GM12878 (cell line): ENCODE data around the gene CHKA. TPM values are rescaled to one million over a fixed set of nuclear protein-coding genes. Genes with fewer than 3 reads are reported as not detected.

Experiments used
- ATAC-seq: fragments of 200-7000 bp; cut with Tn5 transposase; 3 replicates; pipeline ENCODE4 v1.9.1; 2020; ENCODE audit warnings: mild to moderate bottlenecking, moderate library complexity
- BruUV-seq: library from RNA; stranded (reverse); fragments of 400-500 nt; replicated peaks from 2 replicates; lab custom pipeline; 2021; lab: Mats Ljungman, UMichigan
- CTCF ChIA-PET: fragments of 300-600 bp; sonication (Branson Sonifier 250); formaldehyde crosslinking; extraction: SDS; loops from one replicate; lab custom pipeline; 2021; ENCODE audit warnings: inconsistent platforms; lab: Yijun Ruan, JAX
- POLR2A ChIA-PET: fragments of 350-600 bp; formaldehyde crosslinking; extraction: SDS; loops from one replicate; lab custom pipeline; 2021; ENCODE audit warnings: inconsistent platforms; lab: Charles Lee
- RAD21 ChIA-PET: fragments of 300-600 bp; sonication (Branson Sonifier 250); formaldehyde crosslinking; loops from one replicate; lab custom pipeline; 2023; ENCODE audit warnings: antibody characterized with exemption; ENCODE audit not compliant: unreplicated experiment; lab: Charles Lee
- SMC1A ChIA-PET: fragments of 300-600 bp; sonication (Branson Sonifier 250); formaldehyde crosslinking; loops from one replicate; lab custom pipeline; 2023; ENCODE audit not compliant: unreplicated experiment, uncharacterized antibody; lab: Charles Lee
- DNase-seq: peaks from one replicate; pipeline ENCODE4 v3.0.0-alpha.2; 2011; ENCODE audit warnings: low read depth, low spot score
- FAIRE-seq: peaks from 3 replicates; lab custom pipeline; 2011; peaks lifted over from hg19 to GRCh38; lab: Jason Lieb, UNC
- H2AFZ ChIP-seq: 2 replicates; pipeline ENCODE4 v1.6.0; 2011; ENCODE audit warnings: low read depth, low read length, control low read depth; ENCODE audit not compliant: control insufficient read depth
- H3K27ac ChIP-seq: 2 replicates; pipeline ENCODE4 v1.5.1; 2011; ENCODE audit warnings: control low read depth; ENCODE audit not compliant: control insufficient read depth, insufficient read depth
- H3K27me3 ChIP-seq, 2 experiments: replicated peaks in 1 of 2; 2 replicates each; pipeline versions ENCODE4 v1.6.0 to v1.6.1; 2011; ENCODE audit warnings: low read length in 1 of 2; ENCODE audit not compliant: control insufficient read depth in 2 of 2, insufficient read depth in 2 of 2
- H3K36me3 ChIP-seq, 2 experiments: 2 replicates each; pipeline ENCODE4 v1.5.1; 2011; ENCODE audit warnings: low read length in 1 of 2; ENCODE audit not compliant: control insufficient read depth in 2 of 2, insufficient read depth in 2 of 2
- H3K4me1 ChIP-seq: 2 replicates; pipeline ENCODE4 v1.6.1; 2011; ENCODE audit warnings: mild to moderate bottlenecking, low read length, moderate library complexity, mixed read lengths; ENCODE audit not compliant: control insufficient read depth, insufficient read depth
- H3K4me2 ChIP-seq: 2 replicates; pipeline ENCODE4 v1.6.0; 2011; ENCODE audit warnings: control low read depth; ENCODE audit not compliant: control insufficient read depth, insufficient read depth
- H3K4me3 ChIP-seq: fragments of 200-600 bp; sonication (generic); 2 replicates; pipeline ENCODE4 v1.5.1; 2016
- H3K79me2 ChIP-seq: 2 replicates; pipeline ENCODE4 v1.6.0; 2011; ENCODE audit warnings: low read length; ENCODE audit not compliant: control insufficient read depth, insufficient read depth
- H3K9ac ChIP-seq: 2 replicates; pipeline ENCODE4 v1.8.0; 2011; ENCODE audit warnings: low read length, control low read depth, mixed read lengths; ENCODE audit not compliant: control insufficient read depth, insufficient read depth
- H3K9me3 ChIP-seq: replicated peaks from 3 replicates; pipeline ENCODE4 v1.5.1; 2011; ENCODE audit warnings: mild to moderate bottlenecking, low read length; ENCODE audit not compliant: control insufficient read depth, insufficient read depth
- H4K20me1 ChIP-seq: 2 replicates; pipeline ENCODE4 v1.6.0; 2011; ENCODE audit not compliant: control insufficient read depth, insufficient read depth
- RFX5 ChIP-seq: IDR thresholded peaks from 2 replicates; pipeline ENCODE4 v1.6.1; 2011; ENCODE audit warnings: low read depth, low read length, improper control_type of control experiment
- ZNF24 ChIP-seq: fragments of 450-650 bp; IDR thresholded peaks from 2 replicates; pipeline ENCODE4 v1.6.1; 2017; ENCODE audit warnings: antibody characterized with exemption, mild to moderate bottlenecking
- WGBS: methylation state at CpG from one replicate; pipeline ENCODE4 v1.1.6; 2016; ENCODE audit warnings: low lambda C conversion rate; ENCODE audit not compliant: insufficient replicate concordance, insufficient coverage; ENCODE audit errors: missing lambda C conversion rate; 5-methylcytosine and 5-hydroxymethylcytosine counted together
- in situ Hi-C: fragments of 300-500 bp; cut with MboI; formaldehyde crosslinking; loops from 9 replicates; pipeline ENCODE4 v1.14.3; 2018; ENCODE audit warnings: mixed read lengths
- intact Hi-C: fragments of 100-400 bp; cut with micrococcal nuclease; formaldehyde crosslinking; loops from one replicate; pipeline ENCODE4 v1.14.2; 2022; ENCODE audit not compliant: unreplicated experiment
- polyA plus RNA-seq, 11 experiments: library from polyadenylated mRNA; depleted of rRNA in 4 of 11; unstranded in 6 of 11; stranded (reverse) in 5 of 11; fragments of >200 nt; fragmentation: Nextera tagmentation in 4 of 11; fragmentation: Illumina TruSeq in 1 of 11; extraction: Ambion mirVana in 4 of 11; extraction: Trizol in 1 of 11; gene quantifications; 1 replicate in 1 of 11; 2 replicates in 10 of 11; pipeline versions ENCODE4 v1.2.1 to v1.2.3, GENCODE V29; 2011 to 2016; ENCODE audit warnings: inconsistent platforms in 2 of 11, missing spikeins in 2 of 11, low read depth in 1 of 11
- total RNA-seq, 4 experiments: library from RNA; depleted of rRNA in 3 of 4; stranded (reverse); fragments of >200 nt in 3 of 4; fragmentation: Illumina TruSeq in 1 of 4; extraction: Trizol in 1 of 4; gene quantifications; 2 replicates each; pipeline versions ENCODE4 v1.2.1 to v1.2.3, GENCODE V29; 2013 to 2021
- TF ChIP-seq, protein P1 (sequence below), 3 experiments: IDR thresholded peaks in 2 of 3; conservative IDR thresholded peaks in 1 of 3; 2 replicates each; pipeline ENCODE4 v1.5.1; 2011; ENCODE audit warnings: low read depth in 3 of 3, low read length in 3 of 3, mild to moderate bottlenecking in 3 of 3, control low read depth in 2 of 3, moderate library complexity in 2 of 3, inconsistent platforms in 1 of 3, mixed read lengths in 1 of 3; ENCODE audit not compliant: control insufficient read depth in 2 of 3, insufficient read depth in 1 of 3; ENCODE audit errors: extremely low read depth in 1 of 3

CHKA gene
- total and polyA plus RNA-seq, 10 of the 15 experiments (the other 5 are each of a cell fraction or from before 2014, with no cell fraction given) = 5.2 to 29.2 (median 21.2) TPM

GRCh38 chr11:68021167-68021787, 99.9 kb downstream of the CHKA start:
- ATAC-seq (peak; percentile 38; the same call in 2 of the 3 replicates), DNase-seq (no peak)
- RAD21 ChIA-PET = interaction anchor here (0.8 kb wide), 1 partner anchor 12 kb away, joined by 3 read pairs; no protein-coding TSS in a partner anchor
- POLR2A ChIA-PET = no interaction called here
- no peak overlapping the region for H3K4me2 ChIP-seq
- H4K20me1 ChIP-seq = no peaks in the 10 kb centered on the region
- H3K27ac ChIP-seq = no peak overlapping the region
- intact Hi-C loops = loop anchor here (10.0 kb wide), 1 partner anchor 434 kb away; no protein-coding TSS in a partner anchor
- CTCF ChIA-PET = interaction anchor here (1.1 kb wide), 1 partner anchor 13 kb away, joined by 4 read pairs; no protein-coding TSS in a partner anchor
- SMC1A ChIA-PET = no interaction called here
- H3K9me3 ChIP-seq = no peaks in the 10 kb centered on the region
- 18% methylated on average over 25 of the region's 27 CpGs for WGBS
- no peak overlapping the region for H3K4me3 ChIP-seq
- no peaks in the 10 kb centered on the region for H3K79me2 ChIP-seq
- in situ Hi-C loops = no loop called here
- TF ChIP-seq ZNF24 (no peak), RFX5 (no peak)
- TF ChIP-seq, protein P1, sequence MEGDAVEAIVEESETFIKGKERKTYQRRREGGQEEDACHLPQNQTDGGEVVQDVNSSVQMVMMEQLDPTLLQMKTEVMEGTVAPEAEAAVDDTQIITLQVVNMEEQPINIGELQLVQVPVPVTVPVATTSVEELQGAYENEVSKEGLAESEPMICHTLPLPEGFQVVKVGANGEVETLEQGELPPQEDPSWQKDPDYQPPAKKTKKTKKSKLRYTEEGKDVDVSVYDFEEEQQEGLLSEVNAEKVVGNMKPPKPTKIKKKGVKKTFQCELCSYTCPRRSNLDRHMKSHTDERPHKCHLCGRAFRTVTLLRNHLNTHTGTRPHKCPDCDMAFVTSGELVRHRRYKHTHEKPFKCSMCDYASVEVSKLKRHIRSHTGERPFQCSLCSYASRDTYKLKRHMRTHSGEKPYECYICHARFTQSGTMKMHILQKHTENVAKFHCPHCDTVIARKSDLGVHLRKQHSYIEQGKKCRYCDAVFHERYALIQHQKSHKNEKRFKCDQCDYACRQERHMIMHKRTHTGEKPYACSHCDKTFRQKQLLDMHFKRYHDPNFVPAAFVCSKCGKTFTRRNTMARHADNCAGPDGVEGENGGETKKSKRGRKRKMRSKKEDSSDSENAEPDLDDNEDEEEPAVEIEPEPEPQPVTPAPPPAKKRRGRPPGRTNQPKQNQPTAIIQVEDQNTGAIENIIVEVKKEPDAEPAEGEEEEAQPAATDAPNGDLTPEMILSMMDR (IDR thresholded peaks at IDR 0.05 in 2 of 3, conservative IDR thresholded peaks at IDR 0.05 in 1 of 3; ENCODE audit: control insufficient read depth in 2 of 3, extremely low read depth in 1 of 3, insufficient read depth in 1 of 3, low read depth in 3 of 3, low read length in 3 of 3) = peak; percentile 11 to 41 (median 26); a peak in 3 of 6 replicates
- TF ChIP-seq, all 136 proteins: peak for 1
- no peak overlapping the region for H2AFZ ChIP-seq
- no TSS peak for BruUV-seq
- H3K27me3 ChIP-seq = no peaks in the 10 kb centered on the region; a peak in 1 of 4 replicates
- peaks cover 3% of the 10 kb centered on the region; the same call in 1 of the 2 replicates for H3K4me1 ChIP-seq
- no peak overlapping the region for H3K9ac ChIP-seq
- no peak for FAIRE-seq
- H3K36me3 ChIP-seq = no peaks in the 10 kb centered on the region
